Left renal cortex interstitium (tissue), 4 donors: ENCODE data around the gene KRTDAP. TPM values are rescaled to one million over a fixed set of nuclear protein-coding genes. Genes with fewer than 3 reads are reported as not detected.
"Not testable (repeated sequence)": the region's sequence is repeated elsewhere in the genome, so short reads cannot be mapped to it uniquely, and the experiment has no call there.

Experiments used
- DNase-seq, 4 donors: peaks; one replicate each; pipeline ENCODE4 v3.0.0-alpha.2; 2013; ENCODE audit warnings: low read depth in 4 of 4, low spot score in 2 of 4, missing footprints in 1 of 4
- polyA plus RNA-seq, 4 donors: library from polyadenylated mRNA; unstranded; fragments of 120-200 nt; gene quantifications; one replicate each; pipeline ENCODE4 v1.2.1, GENCODE V29; 2013; ENCODE audit not compliant: insufficient read length in 4 of 4

KRTDAP gene
- polyA plus RNA-seq, 4 donors = 0.48 to 2.1 (median 0.85) TPM

DNA sequence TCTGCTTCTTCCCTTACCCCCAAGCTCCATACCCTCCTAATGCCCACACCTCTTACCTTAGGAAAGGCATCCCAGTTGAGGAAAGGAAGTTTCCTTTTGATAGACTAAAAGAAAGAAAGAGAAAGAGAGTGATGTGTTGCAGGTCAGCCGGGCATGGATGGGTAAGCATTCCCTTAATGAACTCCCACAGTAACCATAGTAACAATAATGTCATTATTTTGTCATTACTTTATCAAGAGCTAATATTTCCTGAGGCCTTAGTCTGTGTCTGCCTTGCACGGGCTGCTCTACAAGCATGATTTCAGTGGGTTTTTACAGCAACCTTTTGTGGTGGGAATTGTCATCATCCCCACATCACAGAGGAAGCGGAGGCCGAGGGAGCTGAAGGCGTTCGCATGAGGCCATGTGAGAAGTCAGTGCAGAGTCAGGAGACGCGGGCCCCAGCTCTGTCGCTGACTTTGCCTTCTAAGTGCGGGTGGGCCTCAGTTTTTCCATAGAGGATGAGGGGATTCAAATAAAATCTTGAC, 2.5 kb downstream of the KRTDAP start:
- no peak for DNase-seq

DNA sequence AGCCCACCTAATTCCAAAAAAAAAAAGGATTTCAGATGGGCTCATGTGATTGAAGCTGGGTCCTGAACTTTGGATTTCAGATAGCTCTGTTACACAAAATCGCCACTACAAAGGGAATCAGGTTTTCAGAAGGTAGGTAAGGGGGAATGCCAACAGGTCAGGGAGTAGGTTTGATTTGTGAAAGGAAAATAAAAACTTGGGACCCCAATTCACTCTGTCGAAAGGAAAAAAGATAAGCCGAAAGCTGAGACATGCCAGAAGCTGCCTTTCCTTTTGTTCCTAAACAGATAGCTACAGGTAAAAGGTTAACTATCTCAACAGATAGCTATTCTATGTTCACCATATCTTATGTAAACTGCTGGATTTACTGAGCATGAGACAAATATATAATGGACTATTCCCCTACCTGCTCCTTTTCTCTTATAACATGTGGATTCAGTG, 4.0 kb downstream of the KRTDAP start:
- no peak for DNase-seq

DNA sequence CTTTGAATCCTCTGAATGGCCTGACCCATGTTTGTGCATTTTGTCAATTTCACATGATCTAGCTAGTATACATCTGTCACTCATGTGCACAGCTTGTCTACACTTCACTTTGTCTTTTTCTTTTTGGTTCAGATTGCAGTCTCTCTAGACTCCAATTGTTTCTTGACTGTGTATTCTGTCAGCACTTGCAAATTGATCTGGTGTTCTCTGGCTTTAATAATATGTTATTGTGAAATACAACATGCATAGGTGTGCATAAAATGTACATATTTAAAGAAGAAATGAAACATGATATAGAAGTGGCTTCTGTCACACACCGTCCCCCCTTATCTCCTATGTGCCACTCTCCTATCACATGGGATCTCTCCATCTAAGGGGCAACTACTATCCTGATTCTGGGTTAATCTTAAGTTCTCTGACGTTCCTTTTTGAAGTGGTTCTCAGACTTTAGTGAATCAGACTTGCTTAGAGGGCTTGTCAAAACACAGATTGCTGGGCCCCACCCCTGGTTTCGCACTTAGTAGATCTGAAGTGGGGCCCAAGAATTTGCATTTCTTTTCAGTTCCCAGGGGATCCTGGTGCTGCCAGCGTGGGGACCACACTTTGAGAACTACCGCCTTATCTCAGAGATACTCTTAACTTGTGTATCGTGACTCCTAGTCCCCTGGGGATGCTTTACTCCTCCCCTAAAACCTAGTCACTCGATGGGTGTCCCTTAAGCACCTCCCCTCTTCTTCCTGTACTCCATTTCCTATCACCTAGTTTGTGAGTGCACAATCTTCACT, 5.8 kb downstream of the KRTDAP start:
- DNase-seq = no peak

DNA sequence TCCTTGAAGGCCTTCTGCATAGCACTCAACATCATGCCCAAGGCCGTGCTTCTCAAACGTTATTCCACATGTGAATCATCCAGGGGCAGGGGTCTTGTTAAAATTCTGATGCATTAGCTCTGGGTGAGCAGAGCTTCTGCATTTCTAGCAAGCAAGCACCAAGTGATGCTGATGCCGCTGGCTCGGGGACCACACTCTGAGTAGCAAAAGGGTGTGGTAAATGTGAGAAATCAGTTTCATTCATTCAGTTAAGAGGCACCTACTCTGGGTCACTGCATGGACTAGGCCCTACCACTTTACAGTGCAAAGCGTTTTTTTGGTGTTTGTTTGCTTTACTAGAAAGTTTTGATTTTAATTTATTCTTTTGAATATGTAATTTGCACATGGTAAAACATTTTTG, 7.2 kb downstream of the KRTDAP start:
- no peak for DNase-seq

DNA sequence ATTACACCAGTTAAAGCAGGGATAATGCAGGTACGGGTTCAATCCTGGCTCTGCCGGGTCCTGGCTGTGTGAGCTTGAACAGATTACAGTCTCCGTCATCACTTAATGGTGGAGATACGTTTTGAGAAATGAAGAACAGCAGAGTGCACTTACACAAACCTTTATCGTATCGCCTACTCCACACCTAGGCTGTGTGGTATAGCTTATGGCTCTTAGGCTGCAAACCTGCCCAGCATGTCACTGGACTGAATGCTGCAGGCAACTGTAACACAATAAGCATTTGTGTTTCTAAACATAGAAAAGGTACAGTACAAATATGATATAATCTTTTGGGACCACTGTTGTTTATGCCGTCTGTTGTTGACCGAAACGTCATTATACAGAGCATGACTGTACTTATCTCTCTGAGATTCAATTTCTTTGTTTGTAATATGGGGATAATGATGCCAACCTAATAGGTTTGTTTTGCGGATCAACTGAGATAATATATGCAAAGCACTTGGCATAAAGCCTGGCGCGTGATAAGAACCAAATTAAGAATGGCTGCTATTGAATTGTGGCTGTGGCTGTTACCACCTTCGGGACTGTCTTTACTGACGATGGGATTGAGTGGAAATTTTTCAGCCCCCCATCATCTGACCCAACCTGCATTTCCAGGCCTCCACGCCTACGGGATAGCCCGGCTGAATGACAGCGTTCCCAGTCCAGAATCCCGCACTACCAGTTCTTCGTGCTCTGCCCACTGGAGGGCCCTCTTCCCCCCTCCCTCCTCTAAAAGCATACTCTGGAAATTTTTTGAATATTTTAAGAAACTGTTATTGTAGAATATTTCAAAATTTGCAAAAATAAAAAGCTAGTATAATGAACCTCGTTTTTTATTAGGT, 11.2 kb downstream of the KRTDAP start:
- DNase-seq = no peak

DNA sequence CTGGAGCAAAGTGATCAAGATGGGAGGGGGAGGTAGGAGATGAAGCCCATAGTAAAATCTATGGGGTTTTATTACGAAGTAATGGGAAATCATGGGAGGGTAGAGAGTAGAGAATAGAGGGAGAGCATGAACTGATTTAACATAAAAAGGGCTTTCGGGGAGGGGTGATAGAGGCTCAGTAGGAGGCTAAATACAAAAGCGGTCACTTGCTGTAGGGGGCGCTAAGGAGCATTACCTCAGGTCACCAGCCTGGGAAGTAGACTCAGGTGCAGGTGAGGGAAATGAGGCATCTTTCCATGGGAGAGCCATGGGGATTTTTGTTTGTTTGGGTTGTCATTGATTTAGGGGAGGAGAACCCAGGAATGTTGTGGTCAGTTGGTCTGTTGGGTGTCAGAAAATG, 14.1 kb downstream of the KRTDAP start:
- no peak for DNase-seq

DNA sequence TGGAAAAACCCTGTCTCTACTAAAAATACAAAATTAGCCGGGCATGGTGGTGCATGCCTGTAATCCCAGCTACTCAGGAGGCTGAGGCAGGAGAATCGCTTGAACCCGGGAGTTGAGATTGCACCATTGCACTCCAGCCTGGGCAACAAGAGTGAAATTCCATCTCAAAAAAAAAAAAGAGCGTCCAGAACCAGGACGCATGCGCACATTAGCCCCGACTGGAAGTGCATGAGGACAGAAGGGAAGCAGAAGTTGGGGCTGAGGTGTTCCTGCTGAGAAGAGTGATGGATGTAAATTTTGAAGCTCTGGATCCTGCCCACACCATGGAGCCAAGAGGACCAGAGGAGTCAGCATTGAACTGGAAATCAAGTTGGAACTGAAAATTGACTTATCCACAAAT, 15.7 kb downstream of the KRTDAP start:
- DNase-seq = not testable (repeated sequence)

DNA sequence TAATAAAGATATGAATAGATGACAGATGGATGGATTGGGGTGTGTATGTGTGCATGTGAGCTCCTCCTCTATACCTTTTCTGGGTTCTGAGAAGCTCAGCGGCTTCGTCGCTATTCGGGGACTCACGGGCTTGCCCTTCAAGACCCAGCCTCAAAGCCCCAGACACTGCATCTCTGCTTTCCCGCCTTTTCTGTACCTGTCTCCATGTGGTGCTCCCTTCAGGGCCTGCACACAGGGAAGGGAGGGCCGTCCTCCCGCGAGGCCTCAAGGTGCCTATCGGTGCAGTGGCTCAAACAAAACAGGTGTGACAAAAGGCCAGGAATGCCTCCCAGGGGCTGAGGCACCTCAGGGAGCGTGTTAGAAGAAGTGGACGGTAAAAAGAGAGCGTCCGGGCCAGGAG, 16.2 kb downstream of the KRTDAP start:
- no peak for DNase-seq

DNA sequence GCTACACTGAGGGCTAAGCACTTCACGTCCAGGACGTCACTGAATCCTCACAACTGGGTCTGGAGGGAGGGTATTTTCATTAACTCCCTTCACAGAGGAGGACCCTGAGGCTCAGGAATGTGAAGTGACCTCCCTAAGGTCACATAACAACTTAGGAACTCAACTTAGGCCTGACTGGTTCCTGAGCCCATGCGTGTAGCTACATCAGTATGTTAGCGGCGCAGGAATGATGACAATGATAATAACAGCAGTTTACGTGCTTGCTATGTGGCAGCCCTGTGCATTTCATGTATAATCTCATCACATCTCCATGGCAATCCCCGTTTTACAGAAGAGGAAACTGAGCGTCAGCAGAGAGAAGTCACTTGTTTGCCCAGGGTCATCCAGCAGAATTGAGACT, 18.3 kb downstream of the KRTDAP start:
- no peak for DNase-seq

DNA sequence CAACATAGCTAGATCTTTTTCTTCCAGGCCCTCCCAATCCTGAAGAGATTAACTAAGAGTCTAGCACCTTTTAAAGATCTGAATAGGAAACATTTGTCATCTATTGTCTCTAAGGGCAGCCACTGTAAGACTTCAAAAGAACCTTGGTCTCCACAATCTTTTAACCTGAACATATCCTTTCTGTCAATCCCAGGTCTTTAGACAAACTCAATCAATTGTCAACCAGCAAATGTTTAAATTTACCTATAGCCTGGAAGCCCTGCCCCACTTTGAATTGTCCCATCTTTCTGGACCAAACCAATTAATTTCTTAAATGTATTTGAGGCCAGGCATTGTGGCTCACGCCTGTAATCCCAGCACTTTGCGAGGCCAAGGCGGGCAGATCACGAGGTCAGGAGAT, 19.2 kb downstream of the KRTDAP start:
- DNase-seq = not testable (repeated sequence)

DNA sequence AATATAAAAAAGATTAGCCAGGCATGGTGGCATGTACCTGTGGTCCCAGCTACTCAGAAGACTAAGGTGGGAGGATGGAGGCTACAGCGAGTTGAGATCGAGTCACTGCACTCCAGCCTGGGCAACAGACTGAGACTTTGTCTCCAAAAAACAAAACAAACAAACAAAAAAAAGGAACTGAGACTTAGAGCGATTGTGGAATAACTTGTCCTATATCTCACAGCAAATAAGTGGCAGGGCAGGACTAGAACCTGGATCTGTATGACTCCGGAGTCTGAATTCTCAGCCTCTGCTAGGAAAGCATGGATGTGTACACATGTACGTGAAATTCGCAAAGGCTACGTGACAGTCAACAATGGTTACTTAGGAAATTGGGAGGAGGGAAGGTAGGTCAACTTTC, 20.1 kb downstream of the KRTDAP start:
- DNase-seq = no peak

DNA sequence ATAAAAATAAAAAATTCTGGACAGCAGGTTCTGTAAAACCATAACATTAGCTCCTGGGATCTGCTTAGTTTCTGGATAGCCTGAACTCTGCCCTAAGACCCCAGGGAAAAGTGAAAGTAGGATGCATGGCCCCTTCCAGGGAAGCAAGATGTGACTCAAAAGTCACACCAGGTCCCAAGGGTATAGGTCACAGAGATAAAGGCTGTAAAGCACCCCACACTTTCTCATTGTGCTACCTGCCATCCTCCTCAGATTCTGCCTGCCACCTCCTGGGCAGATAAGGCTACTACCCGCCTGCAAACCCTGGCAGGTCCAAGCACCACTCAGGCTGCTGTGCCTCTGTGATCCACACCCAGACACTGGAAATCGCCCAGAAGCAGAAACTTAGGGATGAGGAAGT, 21.6 kb downstream of the KRTDAP start:
- no peak for DNase-seq

DNA sequence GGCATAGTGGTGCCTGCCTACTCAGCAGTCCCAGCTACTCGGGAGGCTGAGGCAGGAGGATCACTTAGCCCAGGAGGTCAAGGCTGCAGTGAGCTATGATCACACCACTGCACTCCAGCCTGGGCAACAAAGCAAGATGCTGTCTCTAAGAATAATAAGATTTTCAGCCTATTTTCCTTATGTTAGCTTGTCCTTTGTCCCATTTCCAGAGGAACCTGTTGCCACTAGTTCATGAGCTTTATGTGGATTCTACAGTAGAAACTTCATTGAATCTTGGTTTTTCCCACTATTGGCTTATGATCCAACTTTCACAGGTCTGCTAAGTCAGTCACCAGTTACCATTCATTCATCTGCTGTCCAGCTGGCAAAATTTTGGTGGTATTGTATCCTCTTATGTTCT, 24.0 kb downstream of the KRTDAP start:
- DNase-seq = no peak

DNA sequence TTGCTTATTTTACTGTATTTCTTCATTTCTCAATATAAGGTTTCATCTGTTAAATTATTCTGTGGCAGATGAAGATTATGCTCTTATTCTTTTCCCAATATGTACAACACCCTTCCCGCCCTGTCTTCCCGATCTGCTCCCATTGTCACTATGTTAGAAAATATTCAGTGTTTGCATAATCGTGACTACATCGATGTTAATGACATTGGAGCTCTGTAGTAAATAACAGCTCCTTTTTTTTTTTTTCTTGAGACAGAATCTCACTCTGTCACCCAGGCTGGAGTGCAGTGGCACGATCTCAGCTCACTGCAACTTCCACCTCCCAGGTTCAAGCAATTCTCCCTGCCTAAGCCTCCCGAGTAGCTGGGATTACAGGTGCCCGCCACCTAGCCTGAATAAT, 27.3 kb downstream of the KRTDAP start:
- not testable (repeated sequence) for DNase-seq

DNA sequence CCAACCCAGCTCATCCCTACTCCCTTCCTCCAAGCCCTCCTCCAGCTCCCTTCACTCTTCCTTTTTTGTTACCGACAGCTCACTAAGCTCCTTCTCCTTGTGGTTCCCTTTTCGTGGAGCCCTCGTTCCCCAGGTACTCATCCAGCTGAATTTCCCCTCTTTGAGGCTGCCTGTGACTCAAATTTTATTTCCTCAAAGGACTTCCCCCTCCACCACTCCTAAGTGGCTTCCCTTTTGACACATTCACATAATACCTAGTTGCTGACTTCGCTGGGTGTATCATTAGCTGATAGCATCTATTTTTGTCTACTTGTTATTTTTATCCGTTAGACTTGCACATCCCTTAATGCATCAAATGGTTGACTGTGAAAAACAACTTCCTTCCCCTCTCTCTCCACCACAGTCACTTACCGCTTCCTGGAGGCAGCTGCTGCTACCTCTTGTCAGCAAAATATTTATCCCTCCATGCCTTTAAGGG, 27.7 kb downstream of the KRTDAP start:
- no peak for DNase-seq

DNA sequence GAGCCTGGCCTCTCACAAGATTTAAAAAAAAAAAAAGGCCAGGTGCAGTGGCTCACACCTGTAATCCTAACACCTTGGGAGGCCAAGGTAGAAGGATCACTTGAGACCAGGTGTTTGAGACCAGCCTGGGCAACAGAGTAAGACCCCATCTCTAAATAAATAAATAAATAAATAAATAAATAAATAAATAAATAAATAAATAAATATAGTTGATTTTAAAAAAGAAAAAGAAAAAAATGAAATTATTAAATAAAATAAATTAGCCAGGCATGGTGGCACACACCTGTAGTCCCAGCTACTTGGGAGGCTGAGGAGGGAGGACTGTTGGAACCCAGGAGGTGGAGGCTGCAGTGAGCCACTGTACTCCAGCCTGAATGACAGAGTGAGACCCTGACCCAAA, 28.5 kb downstream of the KRTDAP start:
- DNase-seq = not testable (repeated sequence)

DNA sequence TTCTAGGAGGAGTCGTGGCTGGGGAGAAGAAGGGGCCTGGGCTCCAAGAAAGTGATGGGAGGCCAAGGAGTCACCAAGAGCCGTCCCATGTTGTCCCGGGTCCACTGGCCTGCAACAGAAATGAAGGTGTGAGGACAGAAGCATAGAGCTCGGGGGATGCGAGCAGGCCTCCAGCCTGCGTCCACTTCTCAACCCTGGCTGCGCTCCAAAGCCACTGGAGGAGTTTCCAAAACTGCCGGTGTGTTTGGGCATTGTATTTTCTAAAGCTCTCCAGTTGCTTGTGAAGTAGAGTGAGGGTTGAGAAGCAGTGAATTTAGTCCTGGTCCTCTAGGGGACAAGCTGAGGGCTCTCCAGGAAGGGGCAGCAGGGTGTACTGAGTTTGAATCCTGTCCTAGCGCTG, 29.2 kb downstream of the KRTDAP start:
- no peak for DNase-seq

DNA sequence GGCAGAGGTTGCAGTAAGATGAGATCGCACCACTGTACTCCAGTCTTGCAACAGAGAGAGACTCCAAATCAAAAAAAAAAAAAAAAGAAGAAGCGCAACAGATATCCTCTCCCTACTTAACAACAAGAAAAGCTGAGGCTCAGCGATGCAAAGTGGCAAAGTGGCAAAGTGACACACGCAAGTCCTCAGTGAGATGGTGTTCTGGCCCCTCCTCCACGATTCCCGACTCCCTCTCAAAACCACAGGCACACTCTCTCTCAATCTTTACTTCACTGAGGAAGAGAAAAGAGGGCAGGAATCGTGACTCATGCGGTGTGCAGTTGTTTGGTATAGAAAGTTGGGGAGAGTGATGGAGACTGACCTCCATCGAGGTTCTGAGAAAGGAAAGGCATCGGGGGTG, 29.7 kb downstream of the KRTDAP start:
- no peak for DNase-seq

DNA sequence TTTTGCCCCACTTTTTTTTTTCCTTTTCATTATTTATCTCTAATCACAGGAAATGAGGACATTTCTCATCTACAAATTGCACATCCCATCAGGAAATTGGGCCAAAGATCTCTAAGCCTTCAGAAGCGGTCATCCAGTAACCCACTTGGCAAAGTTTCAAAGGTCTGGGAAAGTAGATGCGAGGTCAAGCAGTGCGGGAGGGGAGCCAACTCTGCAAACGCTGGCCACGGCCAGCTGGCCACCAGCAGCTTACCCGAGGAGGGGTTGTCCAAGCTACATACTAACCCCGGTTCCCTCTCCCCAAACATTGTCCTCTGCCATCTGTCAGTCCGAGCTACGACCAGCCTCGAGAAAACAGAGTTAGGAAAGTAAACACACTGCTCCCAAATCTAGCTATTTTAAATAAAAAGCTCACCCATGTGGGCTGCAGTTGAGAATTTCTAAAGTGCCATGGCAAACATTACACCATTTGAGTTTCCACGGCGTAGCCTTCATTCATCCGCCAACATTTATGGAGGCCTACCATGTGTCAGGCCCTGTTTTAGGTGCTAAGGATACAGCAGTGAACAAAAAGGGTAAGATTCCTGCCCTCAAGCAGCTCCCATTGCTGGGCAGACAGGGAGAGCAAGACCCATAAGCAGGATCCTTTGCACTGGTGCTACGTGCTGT, 30.7 kb downstream of the KRTDAP start:
- no peak for DNase-seq

DNA sequence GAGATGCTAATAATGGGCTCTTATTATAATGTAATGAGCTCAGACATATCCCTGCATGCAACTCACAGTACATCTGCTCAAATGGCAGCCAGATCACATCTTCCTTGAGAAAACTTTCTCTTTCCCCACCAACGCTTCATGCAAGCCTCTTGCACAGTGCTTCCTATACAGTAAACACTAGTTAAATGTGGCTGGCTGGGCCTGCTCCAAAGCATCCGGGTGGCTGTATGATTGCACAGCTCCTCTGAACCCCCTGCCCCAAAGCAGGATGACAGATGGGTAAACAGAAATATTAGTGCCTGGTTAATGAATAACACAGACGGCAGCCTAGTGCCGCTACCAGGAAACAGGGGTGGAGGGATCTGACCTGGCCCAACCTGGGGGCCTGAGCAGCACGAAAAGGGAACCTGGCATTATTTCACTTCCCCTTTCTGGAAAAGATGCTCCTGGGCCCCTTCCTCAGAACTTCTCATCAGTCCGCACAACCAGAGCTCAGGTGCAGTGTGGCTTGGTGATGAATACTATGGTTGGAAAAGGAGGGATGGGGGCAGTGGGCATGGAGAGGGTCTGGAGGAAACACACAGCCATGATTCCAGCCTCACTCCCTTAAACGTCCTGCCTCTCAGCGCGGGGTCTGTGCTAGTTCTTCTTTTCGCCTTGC, 31.4 kb downstream of the KRTDAP start:
- no peak for DNase-seq
